GM18508 (cell line): ENCODE results near the gene P2RX7.

Experiments
- ATAC-seq: cut with Tn5 transposase; IDR thresholded peaks from one replicate; pipeline ENCODE4 v1.9.1; 2021; ENCODE audit warnings: moderate number of reproducible peaks; ENCODE audit not compliant: insufficient read depth, unreplicated experiment

The P2RX7 gene

GRCh38 chr12:121132601-121133481, at the start of gene P2RX7:
P2RX7 (plus strand) TSS chr12:121132876; CDS start chr12:121132971, 95 bp downstream.
- no peak for ATAC-seq

- no peak for ATAC-seq
These were observed 48.4 kb upstream of the P2RX7 start for GRCh38 chr12:121084229-121084628.

GRCh38 chr12:121085069-121085468, 47.6 kb upstream of the P2RX7 start:
- no peak for ATAC-seq

GRCh38 chr12:121085506-121086353, 46.9 kb upstream of the P2RX7 start:
- no peak for ATAC-seq

GRCh38 chr12:121086781-121087295, 45.8 kb upstream of the P2RX7 start:
- ATAC-seq: no peak

- no peak for ATAC-seq
These were observed 45.0 kb upstream of the P2RX7 start for GRCh38 chr12:121087467-121088194.

- no peak for ATAC-seq
These were observed 44.5 kb upstream of the P2RX7 start for GRCh38 chr12:121088195-121088585.

GRCh38 chr12:121089031-121089812, 43.5 kb upstream of the P2RX7 start:
- ATAC-seq: no peak

GRCh38 chr12:121089813-121090430, 42.8 kb upstream of the P2RX7 start:
- ATAC-seq: no peak

- no peak for ATAC-seq
These were observed 41.8 kb upstream of the P2RX7 start for GRCh38 chr12:121090586-121091514.

- ATAC-seq: no peak
These were observed 40.6 kb upstream of the P2RX7 start for GRCh38 chr12:121092034-121092433.

- ATAC-seq: no peak
These were observed 39.2 kb upstream of the P2RX7 start for GRCh38 chr12:121093487-121093891.

GRCh38 chr12:121095544-121096198, 37.0 kb upstream of the P2RX7 start:
- no peak for ATAC-seq

GRCh38 chr12:121096199-121096798, 36.4 kb upstream of the P2RX7 start:
- no peak for ATAC-seq

GRCh38 chr12:121099779-121100178, 32.9 kb upstream of the P2RX7 start:
- ATAC-seq: no peak

GRCh38 chr12:121102307-121102706, 30.4 kb upstream of the P2RX7 start:
- no peak for ATAC-seq

GRCh38 chr12:121107681-121108080, 25.0 kb upstream of the P2RX7 start:
- ATAC-seq: no peak
